Colon (tissue), 2 donors: ENCODE data around the gene TPM1.

ENCODE experiments used
- FAIRE-seq: peaks from 2 replicates; lab custom pipeline; 2012; peaks lifted over from hg19 to GRCh38; lab: Jason Lieb, UNC
- donor health status: control.
- donor health status: control.

TPM1 gene

GRCh38 chr15:63041402-63041973 is 1.1 kb upstream of the TPM1 start:
- no peak for FAIRE-seq

- FAIRE-seq = no peak
Observed at GRCh38 chr15:63042877-63043334, 359 bp downstream of the TPM1 start.

- no peak for FAIRE-seq
Observed at GRCh38 chr15:63043335-63044076, 959 bp downstream of the TPM1 start.

GRCh38 chr15:63044077-63044644 is 1.6 kb downstream of the TPM1 start:
- FAIRE-seq = no peak

- no peak for FAIRE-seq
Observed at GRCh38 chr15:63044645-63045464, 2.3 kb downstream of the TPM1 start.

- FAIRE-seq = no peak
Observed at GRCh38 chr15:63045465-63045840, 2.9 kb downstream of the TPM1 start.

GRCh38 chr15:63045879-63046278 is 3.3 kb downstream of the TPM1 start:
- no peak for FAIRE-seq

- FAIRE-seq = no peak
Observed at GRCh38 chr15:63046917-63047760, 4.6 kb downstream of the TPM1 start.

GRCh38 chr15:63047792-63048114 is 5.2 kb downstream of the TPM1 start:
- FAIRE-seq = no peak

GRCh38 chr15:63048115-63048775 is 5.7 kb downstream of the TPM1 start:
- no peak for FAIRE-seq

- no peak for FAIRE-seq
Observed at GRCh38 chr15:63048776-63049665, 6.5 kb downstream of the TPM1 start.

GRCh38 chr15:63049783-63050371 is 7.3 kb downstream of the TPM1 start:
- no peak for FAIRE-seq

GRCh38 chr15:63050731-63051155 is 8.2 kb downstream of the TPM1 start:
- FAIRE-seq = no peak

GRCh38 chr15:63051156-63052066 is 8.9 kb downstream of the TPM1 start:
- no peak for FAIRE-seq

GRCh38 chr15:63052077-63052841 is 9.7 kb downstream of the TPM1 start:
- no peak for FAIRE-seq

GRCh38 chr15:63052961-63053698 is 10.6 kb downstream of the TPM1 start:
- FAIRE-seq = no peak

GRCh38 chr15:63054281-63054683 is 11.7 kb downstream of the TPM1 start:
- FAIRE-seq = no peak
